Testis (tissue), 2 donors: Measurements from ENCODE around the gene AMY1A.
"Not testable (repeated sequence)": the region's sequence is repeated elsewhere in the genome, so short reads cannot be mapped to it uniquely, and the experiment has no call there.

ENCODE experiments used
- POLR2A ChIP-seq: fragments of 450-650 bp; IDR thresholded peaks from one replicate; pipeline ENCODE4 v1.6.1; 2017; ENCODE audit warnings: antibody characterized with exemption, mild to moderate bottlenecking, moderate library complexity
- TF ChIP-seq, protein P1 (sequence below), 3 experiments: fragments of 450-650 bp in 2 of 3; fragments of 200-600 bp in 1 of 3; sonication (generic) in 1 of 3; IDR thresholded peaks; one replicate each; pipeline ENCODE4 v1.5.1; 2016 to 2019; ENCODE audit warnings: antibody characterized with exemption in 3 of 3, mild to moderate bottlenecking in 2 of 3, moderate library complexity in 1 of 3

DNA sequence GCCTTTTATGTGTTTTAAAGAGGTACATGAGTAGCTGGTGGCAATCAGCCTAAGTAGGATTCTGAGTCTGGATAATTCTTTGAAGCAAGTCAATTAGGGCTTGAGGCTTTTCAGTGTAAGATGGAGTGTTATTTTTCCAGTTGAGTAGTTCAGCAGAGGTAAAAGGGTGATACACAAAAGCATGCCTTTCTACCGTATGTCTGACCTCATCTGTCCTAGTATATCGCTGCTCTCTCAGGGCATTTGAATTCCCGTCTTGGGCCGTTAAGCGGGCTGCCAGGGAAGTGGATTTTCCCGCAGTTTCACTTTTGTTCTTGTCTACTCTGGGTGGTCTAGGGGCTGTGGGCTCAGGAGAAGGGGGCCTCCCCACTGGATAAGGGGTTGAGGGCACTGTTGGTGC lies 1.4 kb upstream of the AMY1A start:
- TF ChIP-seq, protein P1, sequence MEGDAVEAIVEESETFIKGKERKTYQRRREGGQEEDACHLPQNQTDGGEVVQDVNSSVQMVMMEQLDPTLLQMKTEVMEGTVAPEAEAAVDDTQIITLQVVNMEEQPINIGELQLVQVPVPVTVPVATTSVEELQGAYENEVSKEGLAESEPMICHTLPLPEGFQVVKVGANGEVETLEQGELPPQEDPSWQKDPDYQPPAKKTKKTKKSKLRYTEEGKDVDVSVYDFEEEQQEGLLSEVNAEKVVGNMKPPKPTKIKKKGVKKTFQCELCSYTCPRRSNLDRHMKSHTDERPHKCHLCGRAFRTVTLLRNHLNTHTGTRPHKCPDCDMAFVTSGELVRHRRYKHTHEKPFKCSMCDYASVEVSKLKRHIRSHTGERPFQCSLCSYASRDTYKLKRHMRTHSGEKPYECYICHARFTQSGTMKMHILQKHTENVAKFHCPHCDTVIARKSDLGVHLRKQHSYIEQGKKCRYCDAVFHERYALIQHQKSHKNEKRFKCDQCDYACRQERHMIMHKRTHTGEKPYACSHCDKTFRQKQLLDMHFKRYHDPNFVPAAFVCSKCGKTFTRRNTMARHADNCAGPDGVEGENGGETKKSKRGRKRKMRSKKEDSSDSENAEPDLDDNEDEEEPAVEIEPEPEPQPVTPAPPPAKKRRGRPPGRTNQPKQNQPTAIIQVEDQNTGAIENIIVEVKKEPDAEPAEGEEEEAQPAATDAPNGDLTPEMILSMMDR (IDR thresholded peaks at IDR 0.05): not testable (repeated sequence)
- TF ChIP-seq POLR2A: not testable (repeated sequence)
